ENCODE data around the gene UCK2.

The UCK2 gene

DNA sequence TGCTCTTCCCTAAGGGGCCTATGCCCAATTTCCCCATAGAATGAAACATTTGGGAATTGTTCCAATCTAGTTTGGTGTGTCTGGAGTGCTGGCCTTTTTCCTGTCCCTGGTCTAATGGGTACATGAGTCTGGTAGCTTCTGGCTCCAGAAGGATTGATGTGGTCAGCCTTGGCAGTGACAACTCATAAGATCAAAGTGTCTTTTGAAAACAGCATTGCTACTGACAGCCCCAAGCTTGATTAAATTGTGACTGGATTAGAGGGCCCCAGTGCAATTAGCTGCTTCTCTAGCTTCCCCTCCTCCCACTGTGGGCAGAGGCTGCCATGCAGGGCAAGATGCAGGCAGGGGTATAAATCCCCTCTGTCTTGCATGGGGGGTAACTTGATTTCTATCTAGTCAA is 130.9 kb downstream of the UCK2 start:
- Histone ChIP-seq H3K27ac (no peak overlapping the region), H3K4me3 (no peak overlapping the region), H3K36me3 (ENCODE audit: insufficient read depth, low read length) (no peaks in the 10 kb centered on the region), H3K9ac (ENCODE audit: insufficient read length) (no peak overlapping the region), H3K9me3 (ENCODE audit: low read depth, low read length) (no peaks in the 10 kb centered on the region)
- TF ChIP-seq EZH2 (IDR thresholded peaks at IDR 0.05) (no peak), FOXP2 (optimal IDR thresholded peaks at IDR 0.05; ENCODE audit: control extremely low read depth, extremely low read length, insufficient read depth) (no peak), POLR2AphosphoS5 (IDR thresholded peaks at IDR 0.05; ENCODE audit: borderline replicate concordance, low read depth, low read length) (no peak)
- DNase-seq (ENCODE audit: low read depth, low spot score): no peak

- H3K4me3 ChIP-seq: no peak overlapping the region
- DNase-seq (ENCODE audit: low read depth, low spot score): no peak
- H3K36me3 ChIP-seq (ENCODE audit: insufficient read depth, low read length): no peaks in the 10 kb centered on the region
- TF ChIP-seq FOXP2 (optimal IDR thresholded peaks at IDR 0.05; ENCODE audit: control extremely low read depth, extremely low read length, insufficient read depth) (no peak), EZH2 (IDR thresholded peaks at IDR 0.05) (no peak), POLR2AphosphoS5 (IDR thresholded peaks at IDR 0.05; ENCODE audit: borderline replicate concordance, low read depth, low read length) (no peak)
- H3K9ac ChIP-seq (ENCODE audit: insufficient read length): no peak overlapping the region
- no peaks in the 10 kb centered on the region for H3K9me3 ChIP-seq (ENCODE audit: low read depth, low read length)
- no peak overlapping the region for H3K27ac ChIP-seq
These were observed 132.7 kb downstream of the UCK2 start for GRCh38 chr1:165960136-165960535.

DNA sequence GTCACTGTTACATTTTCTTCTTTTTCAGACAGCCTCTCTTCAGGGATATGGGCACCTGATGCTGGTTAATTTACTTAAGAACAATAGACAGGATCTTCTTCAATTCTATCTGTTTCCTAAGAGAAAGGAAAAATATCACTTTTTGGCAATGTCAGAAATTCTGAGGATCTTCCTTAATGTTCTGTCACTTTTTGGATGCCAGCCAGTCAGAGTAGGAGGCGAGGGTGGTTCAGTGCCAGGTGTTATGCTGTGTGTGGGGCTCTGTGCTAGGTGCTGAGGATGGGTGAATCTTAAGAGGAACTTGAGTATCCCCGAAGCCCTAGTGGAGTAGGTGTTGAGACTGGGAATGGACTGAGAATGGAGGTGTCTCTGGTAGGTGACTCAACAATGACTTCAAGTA is 133.5 kb downstream of the UCK2 start:
- Histone ChIP-seq H3K36me3 (ENCODE audit: insufficient read depth, low read length) (no peaks in the 10 kb centered on the region), H3K4me3 (no peak overlapping the region), H3K9ac (ENCODE audit: insufficient read length) (no peak overlapping the region), H3K9me3 (ENCODE audit: low read depth, low read length) (no peaks in the 10 kb centered on the region), H3K27ac (no peak overlapping the region)
- TF ChIP-seq FOXP2 (optimal IDR thresholded peaks at IDR 0.05; ENCODE audit: control extremely low read depth, extremely low read length, insufficient read depth): no peak
- TF ChIP-seq EZH2 (IDR thresholded peaks at IDR 0.05): no peak
- no peak for TF ChIP-seq POLR2AphosphoS5 (IDR thresholded peaks at IDR 0.05; ENCODE audit: borderline replicate concordance, low read depth, low read length)
- DNase-seq (ENCODE audit: low read depth, low spot score): no peak
